WERI-Rb-1 (cell line): ENCODE results near the gene CTIF.

Source experiments
- DNase-seq: peaks from one replicate; pipeline ENCODE4 v3.0.0-alpha.2; 2020
- H3K27ac ChIP-seq: fragments of 250-450 bp; sonication (Bioruptor Pico); 2 replicates; pipeline ENCODE4 v1.5.1; 2020; ENCODE audit warnings: mild to moderate bottlenecking, moderate library complexity
- H3K27me3 ChIP-seq: fragments of 250-450 bp; sonication (Bioruptor Pico); 2 replicates; pipeline ENCODE4 v1.5.1; 2021; ENCODE audit warnings: mild to moderate bottlenecking, low read depth, moderate library complexity; ENCODE audit not compliant: insufficient read depth, severe bottlenecking
- H3K36me3 ChIP-seq: fragments of 250-450 bp; sonication (Bioruptor Pico); 2 replicates; pipeline ENCODE4 v1.5.1; 2020; ENCODE audit warnings: mild to moderate bottlenecking, moderate library complexity
- H3K4me3 ChIP-seq: 2 replicates; pipeline ENCODE4 v1.5.1; 2011; ENCODE audit warnings: low read depth, mild to moderate bottlenecking, control low read depth, low read length
- H3K9me3 ChIP-seq: fragments of 250-450 bp; sonication (Bioruptor Pico); 2 replicates; pipeline ENCODE4 v1.5.1; 2021; ENCODE audit warnings: mild to moderate bottlenecking, moderate library complexity; ENCODE audit not compliant: severe bottlenecking
- TF ChIP-seq, protein P1 (sequence below): IDR thresholded peaks from 2 replicates; pipeline ENCODE4 v1.5.1; 2011; ENCODE audit warnings: low read depth, mild to moderate bottlenecking, control low read depth, inconsistent platforms, low read length

CTIF gene

DNA sequence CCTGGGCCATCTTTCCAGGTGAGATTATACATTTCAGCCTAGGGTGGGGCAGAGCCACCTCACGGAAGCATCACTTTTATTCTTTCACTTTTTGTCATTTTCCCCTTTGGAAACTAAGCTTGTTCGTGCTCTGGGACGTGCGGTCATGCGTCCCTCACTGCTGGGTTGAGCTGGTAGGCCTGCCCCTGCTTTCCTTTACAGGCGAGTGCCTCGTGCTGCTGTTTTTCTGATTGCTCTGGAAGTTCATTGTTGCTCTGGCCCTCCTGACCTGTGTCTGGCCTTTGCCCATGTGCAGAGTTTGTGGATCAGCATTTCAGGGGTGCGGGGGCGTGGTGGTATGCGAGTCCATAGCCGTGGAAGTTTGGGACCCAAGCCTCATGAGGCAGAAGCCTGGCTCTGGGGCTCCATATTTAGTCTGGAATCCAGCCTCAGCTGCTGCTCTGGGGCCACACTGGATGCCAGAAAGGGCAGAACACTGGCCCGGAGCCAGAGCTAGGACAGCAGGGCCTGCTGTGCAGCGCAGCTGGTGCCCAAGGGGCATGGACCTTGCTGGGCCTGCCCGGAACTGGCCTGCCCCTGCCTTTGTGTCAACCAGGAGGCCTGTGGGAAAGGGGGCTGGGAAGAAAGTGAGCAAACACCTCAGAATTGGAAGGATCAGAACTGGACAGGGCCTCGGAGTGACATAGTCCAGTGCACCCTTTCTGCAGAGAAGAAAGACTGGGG is 51.1 kb downstream of the CTIF start:
- TF ChIP-seq, protein P1, sequence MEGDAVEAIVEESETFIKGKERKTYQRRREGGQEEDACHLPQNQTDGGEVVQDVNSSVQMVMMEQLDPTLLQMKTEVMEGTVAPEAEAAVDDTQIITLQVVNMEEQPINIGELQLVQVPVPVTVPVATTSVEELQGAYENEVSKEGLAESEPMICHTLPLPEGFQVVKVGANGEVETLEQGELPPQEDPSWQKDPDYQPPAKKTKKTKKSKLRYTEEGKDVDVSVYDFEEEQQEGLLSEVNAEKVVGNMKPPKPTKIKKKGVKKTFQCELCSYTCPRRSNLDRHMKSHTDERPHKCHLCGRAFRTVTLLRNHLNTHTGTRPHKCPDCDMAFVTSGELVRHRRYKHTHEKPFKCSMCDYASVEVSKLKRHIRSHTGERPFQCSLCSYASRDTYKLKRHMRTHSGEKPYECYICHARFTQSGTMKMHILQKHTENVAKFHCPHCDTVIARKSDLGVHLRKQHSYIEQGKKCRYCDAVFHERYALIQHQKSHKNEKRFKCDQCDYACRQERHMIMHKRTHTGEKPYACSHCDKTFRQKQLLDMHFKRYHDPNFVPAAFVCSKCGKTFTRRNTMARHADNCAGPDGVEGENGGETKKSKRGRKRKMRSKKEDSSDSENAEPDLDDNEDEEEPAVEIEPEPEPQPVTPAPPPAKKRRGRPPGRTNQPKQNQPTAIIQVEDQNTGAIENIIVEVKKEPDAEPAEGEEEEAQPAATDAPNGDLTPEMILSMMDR: no peak
- Histone ChIP-seq H3K36me3 (no peaks in the 10 kb centered on the region; the same call in 1 of the 2 replicates), H3K27ac (no peak overlapping the region), H3K9me3 (no peaks in the 10 kb centered on the region), H3K4me3 (no peak overlapping the region), H3K27me3 (no peaks in the 10 kb centered on the region)
- no peak for DNase-seq

DNA sequence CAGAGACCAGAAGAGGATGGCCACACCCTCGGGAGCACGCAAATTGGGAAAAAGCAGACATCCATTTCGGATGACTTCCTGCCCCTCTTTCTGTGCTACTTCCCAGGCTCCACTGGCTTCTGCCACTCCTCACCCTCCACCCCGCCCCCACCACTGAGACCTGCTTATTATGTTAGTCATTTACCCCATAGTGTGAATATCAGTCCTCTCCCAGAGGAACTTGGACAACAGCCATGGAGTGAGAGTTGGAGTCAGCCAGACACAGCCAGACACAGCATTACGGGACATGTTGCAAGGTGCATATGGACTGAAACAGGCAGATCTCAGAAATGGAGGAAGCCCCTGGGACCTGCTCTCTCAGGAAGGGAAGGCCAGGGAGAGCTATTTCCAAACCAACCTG is 51.8 kb downstream of the CTIF start:
- Histone ChIP-seq H3K27me3 (no peaks in the 10 kb centered on the region), H3K9me3 (no peaks in the 10 kb centered on the region), H3K27ac (no peak overlapping the region), H3K4me3 (no peak overlapping the region), H3K36me3 (no peaks in the 10 kb centered on the region; the same call in 1 of the 2 replicates)
- TF ChIP-seq, protein P1: no peak
- DNase-seq: no peak

DNA sequence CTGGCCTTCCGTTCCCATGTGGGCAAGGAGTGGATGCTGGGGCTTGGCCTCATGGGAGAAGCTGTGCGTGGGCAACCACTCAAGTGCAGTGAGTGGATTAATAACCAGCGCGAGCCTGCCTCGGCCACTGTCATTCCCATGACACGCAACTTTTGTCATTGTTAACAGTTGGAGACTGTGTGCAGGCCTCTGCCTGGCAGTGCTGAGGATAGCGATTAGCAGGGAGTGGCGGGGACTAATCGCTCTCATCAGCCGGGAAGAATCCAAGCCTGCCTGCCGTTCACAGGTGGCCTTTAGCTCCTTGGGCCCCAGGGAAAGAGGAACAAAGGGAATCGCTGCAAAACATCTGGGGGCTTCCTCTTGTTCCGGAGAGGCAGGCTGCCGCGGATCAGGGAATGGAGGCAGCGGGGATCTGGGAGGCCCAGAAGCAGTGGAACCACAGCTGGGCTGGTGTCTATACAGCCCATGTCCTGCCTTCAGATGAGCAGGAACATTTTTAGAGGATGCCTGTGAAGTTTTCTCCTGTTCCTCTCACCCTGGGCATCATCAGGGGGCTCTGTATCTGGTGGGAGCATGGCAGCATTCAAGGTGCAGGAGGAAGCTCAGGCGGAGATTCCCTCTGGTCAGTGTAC is 53.8 kb downstream of the CTIF start:
- TF ChIP-seq, protein P1: no peak
- DNase-seq: peak; percentile 69
- Histone ChIP-seq H3K4me3 (no peak overlapping the region), H3K9me3 (no peaks in the 10 kb centered on the region), H3K27ac (peak overlapping the region; percentile 39; the same call in 1 of the 2 replicates), H3K27me3 (no peaks in the 10 kb centered on the region), H3K36me3 (no peaks in the 10 kb centered on the region; the same call in 1 of the 2 replicates)

DNA sequence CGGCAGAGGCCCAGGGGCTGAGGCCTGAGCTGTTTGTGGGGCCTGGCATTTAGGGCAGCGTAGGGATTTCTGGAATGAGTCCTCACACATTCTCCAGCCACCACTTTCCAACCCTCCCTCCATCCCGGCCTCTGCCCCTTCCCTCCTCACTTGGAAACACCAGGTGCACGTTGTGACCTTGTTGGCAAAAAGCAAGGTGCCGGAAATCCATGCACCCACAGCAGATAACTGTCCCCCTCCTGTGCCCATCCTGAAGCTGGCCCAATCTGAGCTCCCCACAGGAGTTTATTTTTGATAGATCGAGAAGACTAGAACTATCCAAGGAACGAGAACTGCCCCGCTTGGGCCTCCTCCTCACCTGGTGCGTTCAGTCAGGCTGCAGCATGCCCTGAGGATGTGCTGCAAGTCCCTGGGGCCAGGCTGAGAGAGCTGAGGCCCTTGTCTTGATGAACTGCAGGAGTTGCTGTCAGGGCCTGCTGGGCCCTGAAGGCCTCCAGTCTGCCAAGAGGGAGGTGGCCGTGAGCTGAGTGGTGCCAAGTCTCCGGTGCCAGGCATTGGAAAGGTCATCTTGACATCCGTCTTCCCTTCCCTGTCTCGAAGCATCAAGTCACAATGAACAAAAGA is 55.8 kb downstream of the CTIF start:
- H3K9me3 ChIP-seq: no peaks in the 10 kb centered on the region
- no peak for DNase-seq
- no peaks in the 10 kb centered on the region; the same call in 1 of the 2 replicates for H3K36me3 ChIP-seq
- H3K4me3 ChIP-seq: no peak overlapping the region
- H3K27ac ChIP-seq: no peak overlapping the region
- TF ChIP-seq, protein P1: no peak
- no peaks in the 10 kb centered on the region for H3K27me3 ChIP-seq

DNA sequence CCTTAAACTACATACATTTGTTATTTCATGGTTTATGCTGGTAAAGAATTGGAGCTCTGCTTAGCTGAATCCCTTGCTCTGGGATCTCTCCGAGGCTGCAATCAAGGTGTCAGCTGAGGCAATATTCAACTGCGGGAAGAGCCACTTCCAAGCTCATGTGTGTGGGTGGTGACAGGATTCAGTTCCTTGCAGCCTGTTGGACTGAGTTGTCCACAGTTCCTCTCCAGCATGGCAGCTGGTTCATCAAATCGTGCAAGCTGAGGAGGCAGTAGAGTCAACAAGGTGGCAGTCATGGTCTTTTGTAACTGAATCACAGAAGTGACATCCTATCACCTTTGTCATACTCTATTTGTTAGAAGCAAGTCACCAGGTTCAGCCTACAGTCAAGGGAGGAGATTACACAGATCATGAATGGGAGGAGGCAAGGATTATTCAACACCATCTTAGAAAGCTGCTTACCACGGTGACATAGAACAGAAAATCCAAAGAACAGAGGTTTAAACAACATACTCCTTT is 56.9 kb downstream of the CTIF start:
- Histone ChIP-seq H3K36me3 (no peaks in the 10 kb centered on the region; the same call in 1 of the 2 replicates), H3K27ac (peak overlapping the region; percentile 0; the same call in 1 of the 2 replicates), H3K4me3 (no peak overlapping the region), H3K9me3 (no peaks in the 10 kb centered on the region), H3K27me3 (no peaks in the 10 kb centered on the region)
- no peak for DNase-seq
- TF ChIP-seq, protein P1: no peak
